SK-N-MC (cell line): ENCODE data around the gene SDR42E2.
"Not testable (repeated sequence)": the region's sequence is repeated elsewhere in the genome, so short reads cannot be mapped to it uniquely, and the experiment has no call there.

Experiments used
- DNase-seq: peaks from one replicate; pipeline ENCODE4 v3.0.0-alpha.2; 2011; ENCODE audit warnings: low read depth, low spot score
- H3K27ac ChIP-seq: fragments of 200-600 bp; sonication (generic); 2 replicates; pipeline ENCODE4 v1.5.1; 2016; ENCODE audit warnings: mixed run types
- H3K36me3 ChIP-seq: fragments of 200-600 bp; sonication (generic); 2 replicates; pipeline ENCODE4 v1.6.1; 2017; ENCODE audit warnings: antibody characterized with exemption, low read length, mixed read lengths; ENCODE audit not compliant: insufficient read depth
- H3K4me3 ChIP-seq: fragments of 200-600 bp; sonication (generic); 2 replicates; pipeline ENCODE4 v1.5.1; 2016
- H3K9ac ChIP-seq: fragments of 200-600 bp; sonication (generic); 2 replicates; pipeline ENCODE4 v1.8.0; 2017; ENCODE audit warnings: mixed run types, mixed read lengths; ENCODE audit not compliant: insufficient read length
- H3K9me3 ChIP-seq: fragments of 200-600 bp; sonication (generic); 2 replicates; pipeline ENCODE4 v1.6.1; 2017; ENCODE audit warnings: low read depth, mild to moderate bottlenecking, antibody characterized with exemption, low read length, moderate library complexity, mixed read lengths
- EZH2 ChIP-seq: fragments of 200-600 bp; sonication (generic); IDR thresholded peaks from one replicate; pipeline ENCODE4 v1.6.1; 2017; ENCODE audit warnings: antibody characterized with exemption
- FOXP2 ChIP-seq: optimal IDR thresholded peaks from 2 replicates; pipeline ENCODE3; 2011; ENCODE audit warnings: mild to moderate bottlenecking, moderate library complexity; ENCODE audit not compliant: insufficient read depth; ENCODE audit errors: extremely low read length, control extremely low read depth
- POLR2AphosphoS5 ChIP-seq: IDR thresholded peaks from 2 replicates; pipeline ENCODE4 v1.6.1; 2012; ENCODE audit warnings: mild to moderate bottlenecking, low read depth, low read length, borderline replicate concordance

Gene SDR42E2

DNA sequence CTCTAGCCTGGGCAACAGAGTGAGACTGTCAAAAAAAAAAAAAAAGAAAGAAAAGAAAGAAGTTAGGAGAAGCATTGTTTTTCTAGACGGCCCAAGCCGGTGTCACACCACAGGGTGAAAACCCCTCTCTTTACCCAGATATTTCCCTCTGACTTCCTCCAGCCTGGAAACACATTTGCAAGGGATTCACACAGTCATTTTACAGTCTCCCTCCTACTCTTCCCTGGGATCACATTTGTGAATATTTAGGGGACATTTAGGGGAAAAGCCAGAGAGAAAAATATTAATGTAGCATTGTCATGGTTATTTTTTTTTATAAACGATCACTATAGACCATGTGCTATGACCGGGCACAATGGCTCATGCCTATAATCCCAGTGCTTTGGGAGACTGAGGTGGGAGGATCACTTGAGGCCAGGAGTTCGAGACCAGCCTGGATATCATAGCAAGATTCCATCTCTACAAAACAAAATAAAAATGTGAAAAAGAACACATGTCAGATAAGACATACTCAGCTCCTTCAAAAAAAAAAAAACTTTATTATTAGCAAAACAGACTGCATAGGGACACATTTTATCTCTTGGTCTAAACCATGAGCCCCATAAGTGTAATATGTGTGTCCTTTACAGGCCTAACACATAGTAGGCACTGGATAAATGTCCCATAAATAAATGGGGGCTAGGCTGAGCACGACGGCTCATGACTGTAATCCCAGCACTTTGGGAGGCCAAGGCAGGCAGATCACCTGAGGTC is 10.9 kb upstream of the SDR42E2 start:
- H3K9ac ChIP-seq: no peak overlapping the region
- H3K27ac ChIP-seq: no peak overlapping the region
- TF ChIP-seq FOXP2 (no peak), POLR2AphosphoS5 (no peak), EZH2 (no peak)
- no peaks in the 10 kb centered on the region for H3K9me3 ChIP-seq
- H3K4me3 ChIP-seq: no peak overlapping the region
- no peaks in the 10 kb centered on the region for H3K36me3 ChIP-seq
- no peak for DNase-seq

DNA sequence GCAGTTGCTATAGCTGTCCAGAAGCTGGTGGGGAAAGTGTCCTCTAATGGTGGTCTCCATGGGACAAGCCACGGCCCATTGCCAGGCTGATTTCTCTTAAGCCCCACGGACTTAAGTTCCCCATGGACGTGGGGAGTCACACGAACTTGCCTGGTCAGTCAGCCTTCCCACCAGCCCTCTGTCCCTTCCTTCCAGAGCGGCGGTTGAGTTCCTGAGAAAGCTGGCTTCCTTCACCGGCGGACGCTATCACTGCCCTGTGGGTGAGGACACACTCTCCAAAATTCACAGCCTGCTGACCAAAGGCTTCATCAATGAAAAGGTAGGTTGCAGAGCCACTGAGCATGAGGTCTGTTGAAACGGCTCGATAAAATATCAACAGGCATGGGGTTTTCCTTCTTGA is 10.0 kb upstream of the SDR42E2 start:
- Histone ChIP-seq H3K9me3 (no peaks in the 10 kb centered on the region), H3K36me3 (no peaks in the 10 kb centered on the region), H3K27ac (no peak overlapping the region), H3K4me3 (no peak overlapping the region), H3K9ac (no peak overlapping the region)
- no peak for DNase-seq
- TF ChIP-seq EZH2: no peak
- TF ChIP-seq POLR2AphosphoS5: no peak
- no peak for TF ChIP-seq FOXP2

DNA sequence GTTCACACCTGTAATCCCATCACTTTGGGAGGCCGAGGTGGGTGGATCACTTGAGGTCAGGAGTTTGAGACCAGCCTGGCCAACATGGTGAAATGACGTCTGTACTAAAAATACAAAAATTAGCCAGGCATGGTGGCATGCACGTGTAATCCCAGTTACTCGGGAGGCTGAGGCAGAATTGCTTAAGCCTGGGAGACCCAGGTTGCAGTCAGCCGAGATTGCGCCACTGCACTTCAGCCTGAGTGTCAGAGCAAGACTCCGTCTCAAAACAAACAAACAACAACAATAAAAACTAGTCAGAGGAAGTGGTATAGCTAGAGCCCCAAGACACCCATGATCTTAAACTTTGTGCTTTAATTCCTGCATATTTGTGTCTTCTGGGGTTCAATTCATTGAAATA is 9.2 kb upstream of the SDR42E2 start:
- H3K9me3 ChIP-seq, H3K9ac ChIP-seq, H3K36me3 ChIP-seq, H3K27ac ChIP-seq, DNase-seq, H3K4me3 ChIP-seq: not testable (repeated sequence)

DNA sequence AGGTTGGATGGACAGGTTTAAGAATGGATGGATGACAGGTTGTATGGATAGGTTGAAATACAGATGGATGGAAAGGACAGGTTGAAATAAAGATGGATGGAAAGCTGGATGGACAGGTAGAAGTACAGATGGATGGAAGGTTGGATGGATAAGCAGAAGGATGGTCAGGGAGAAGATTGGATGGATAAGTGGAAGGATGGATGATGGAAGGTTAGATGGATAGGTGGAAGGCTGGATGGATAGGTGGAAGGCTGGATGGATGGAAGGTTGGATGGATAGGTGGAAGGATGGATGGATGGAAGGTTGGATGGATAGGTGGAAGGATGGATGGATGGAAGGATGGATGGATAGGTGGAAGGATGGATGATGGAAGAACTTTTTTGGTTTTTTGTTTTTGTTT is 905 bp upstream of the SDR42E2 start:
- H3K36me3 ChIP-seq: no peaks in the 10 kb centered on the region
- no peaks in the 10 kb centered on the region for H3K9me3 ChIP-seq
- H3K4me3 ChIP-seq: no peak overlapping the region
- TF ChIP-seq EZH2: no peak
- H3K27ac ChIP-seq: no peak overlapping the region
- DNase-seq: no peak
- no peak overlapping the region for H3K9ac ChIP-seq

DNA sequence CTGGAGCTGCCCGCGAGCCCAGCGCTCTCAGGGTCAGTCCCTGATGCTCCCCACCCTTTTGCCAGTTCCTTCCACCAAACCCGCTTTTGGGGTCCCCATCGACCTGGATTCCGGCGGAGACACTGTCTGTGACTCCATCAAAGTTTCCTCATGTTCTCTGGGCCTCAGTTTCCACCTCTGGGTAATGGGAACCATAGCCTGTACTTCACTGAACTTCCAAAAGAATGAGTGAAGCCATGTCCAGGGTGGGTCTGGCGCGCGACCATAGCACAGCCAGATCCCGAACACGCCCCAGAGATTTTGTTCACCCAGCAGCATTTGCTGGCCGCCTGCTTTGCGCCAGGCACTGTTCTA is 327 bp downstream of the SDR42E2 start:
- Histone ChIP-seq H3K9me3 (no peaks in the 10 kb centered on the region), H3K9ac (no peak overlapping the region), H3K27ac (no peak overlapping the region), H3K36me3 (no peaks in the 10 kb centered on the region), H3K4me3 (no peak overlapping the region)
- TF ChIP-seq EZH2 (no peak), POLR2AphosphoS5 (no peak), FOXP2 (no peak)
- no peak for DNase-seq

DNA sequence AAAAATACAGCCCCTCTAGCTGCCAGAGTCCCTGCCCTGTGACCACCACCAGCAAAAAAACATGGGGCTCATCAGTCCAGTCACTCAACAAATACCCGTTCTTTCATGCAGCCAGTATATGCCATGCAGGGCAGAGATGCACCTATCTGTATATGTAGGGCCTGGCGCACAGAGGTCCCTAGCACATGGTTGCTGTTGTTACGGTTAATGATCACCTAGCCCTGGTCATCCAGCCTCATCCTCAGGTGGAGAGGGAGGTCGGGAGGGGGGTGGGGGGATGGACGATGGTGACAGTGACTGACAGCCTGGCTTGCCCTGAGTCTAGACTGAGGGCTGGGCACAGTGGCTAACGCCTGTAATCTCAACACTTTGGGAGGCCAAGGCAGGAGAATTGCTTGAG is 1.5 kb downstream of the SDR42E2 start:
- H3K36me3 ChIP-seq: no peaks in the 10 kb centered on the region
- DNase-seq: no peak
- no peak overlapping the region for H3K9ac ChIP-seq
- H3K9me3 ChIP-seq: no peaks in the 10 kb centered on the region
- no peak overlapping the region for H3K27ac ChIP-seq
- no peak overlapping the region for H3K4me3 ChIP-seq
- TF ChIP-seq POLR2AphosphoS5: no peak
- no peak for TF ChIP-seq FOXP2
- no peak for TF ChIP-seq EZH2

DNA sequence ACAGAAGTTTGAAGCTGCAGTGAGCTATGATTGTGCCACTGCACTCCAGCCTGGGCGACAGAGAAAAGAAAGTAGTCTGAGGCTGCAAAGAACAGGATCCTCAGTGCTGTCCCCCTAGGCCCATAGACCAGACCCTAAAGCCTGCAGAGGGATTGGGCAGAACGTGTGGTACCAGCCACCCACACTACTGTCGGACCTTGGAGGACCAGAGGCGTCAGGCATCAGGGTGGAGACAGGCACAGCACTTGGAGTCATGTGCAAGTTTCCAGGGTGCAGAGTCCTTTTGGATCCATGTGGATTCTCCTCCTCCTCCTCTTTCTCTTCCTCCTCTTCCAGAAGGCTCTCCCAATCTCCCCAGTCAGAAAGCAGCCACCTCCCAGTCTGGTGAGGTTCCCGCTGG is 2.2 kb downstream of the SDR42E2 start:
- DNase-seq: no peak
- H3K27ac ChIP-seq: no peak overlapping the region
- H3K9me3 ChIP-seq: no peaks in the 10 kb centered on the region
- H3K4me3 ChIP-seq: no peak overlapping the region
- H3K9ac ChIP-seq: no peak overlapping the region
- H3K36me3 ChIP-seq: no peaks in the 10 kb centered on the region
- no peak for TF ChIP-seq FOXP2
- no peak for TF ChIP-seq EZH2
- TF ChIP-seq POLR2AphosphoS5: no peak

DNA sequence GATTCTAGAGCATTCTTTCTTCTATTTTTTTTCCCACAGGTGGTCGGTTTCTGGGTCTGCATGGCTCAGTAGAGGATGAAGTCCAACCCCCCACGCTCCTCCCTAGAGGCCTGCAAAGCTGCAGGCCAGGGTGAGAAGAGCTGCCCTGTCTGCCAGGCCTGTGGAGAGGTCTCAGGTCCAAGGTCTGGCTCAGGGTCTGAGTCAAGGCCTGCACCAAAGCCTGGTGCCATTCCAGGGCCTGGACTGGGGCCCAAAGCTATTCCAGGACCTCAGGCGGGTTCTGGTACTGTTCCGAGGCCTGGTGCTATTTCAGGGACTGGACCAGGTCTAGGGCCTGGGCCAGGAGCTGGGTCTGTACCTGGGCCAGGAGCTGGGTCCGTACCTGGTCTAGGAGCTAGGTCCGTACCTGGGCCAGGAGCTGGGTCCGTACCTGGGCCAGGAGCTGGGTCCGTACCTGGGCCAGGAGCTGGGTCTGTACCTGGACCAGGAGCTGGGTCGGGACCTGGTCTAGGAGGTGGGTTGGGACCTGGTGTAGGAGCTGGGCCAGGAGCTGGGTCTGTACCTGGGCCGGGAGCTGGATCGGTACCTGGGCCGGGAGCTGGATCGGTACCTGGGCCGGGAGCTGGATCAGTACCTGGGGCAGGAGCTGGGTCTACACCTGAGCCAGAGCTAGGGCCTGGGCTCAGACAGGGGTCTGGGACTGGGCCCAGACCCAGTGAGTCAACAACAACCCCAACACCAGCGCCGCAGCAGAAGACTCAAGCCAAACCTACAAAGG is 3.4 kb downstream of the SDR42E2 start:
- TF ChIP-seq EZH2 (no peak), POLR2AphosphoS5 (no peak), FOXP2 (no peak)
- DNase-seq: no peak
- Histone ChIP-seq H3K4me3 (no peak overlapping the region), H3K36me3 (no peaks in the 10 kb centered on the region), H3K9ac (no peak overlapping the region), H3K9me3 (no peaks in the 10 kb centered on the region), H3K27ac (no peak overlapping the region)

DNA sequence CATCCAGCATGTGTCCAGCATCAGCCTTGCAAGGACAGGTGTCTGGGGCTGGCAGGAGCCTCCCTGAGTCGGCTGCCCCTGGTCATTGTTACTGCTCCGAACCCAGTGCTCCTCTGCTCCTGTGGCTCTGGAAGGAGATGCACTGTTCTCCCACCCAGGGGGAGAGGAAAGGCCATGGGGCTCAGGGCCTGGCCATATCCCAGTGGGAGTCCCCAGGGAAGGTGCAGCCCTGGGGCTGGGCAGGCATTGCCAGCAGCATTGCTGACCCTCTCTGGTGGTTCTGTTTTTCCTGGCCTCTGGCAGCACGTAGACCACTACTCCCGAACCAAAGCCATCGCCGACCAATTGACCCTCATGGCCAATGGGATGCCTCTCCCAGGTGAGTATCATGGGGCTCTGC is 9.6 kb downstream of the SDR42E2 start:
- TF ChIP-seq POLR2AphosphoS5 (no peak), FOXP2 (no peak), EZH2 (no peak)
- no peak overlapping the region for H3K27ac ChIP-seq

DNA sequence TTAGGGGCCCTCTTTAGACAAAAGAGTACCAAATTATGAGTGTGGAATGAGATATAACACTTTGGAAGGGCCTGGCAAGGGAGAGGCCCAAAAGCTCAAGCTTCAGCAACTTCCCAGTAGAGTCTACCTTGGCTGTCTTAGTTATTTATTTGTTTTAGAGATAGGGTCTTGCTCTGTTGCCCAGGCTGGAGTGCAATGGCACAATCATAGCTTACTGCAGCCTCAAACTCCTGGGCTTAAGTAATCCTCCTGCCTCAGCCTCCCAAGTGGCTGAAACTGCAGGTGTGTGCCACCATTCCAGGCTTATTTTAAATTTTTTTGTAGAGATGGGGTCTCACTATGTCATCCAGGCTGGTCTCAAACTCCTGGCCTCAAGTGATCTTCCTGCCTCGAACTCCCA is 10.3 kb downstream of the SDR42E2 start:
- H3K9ac ChIP-seq, H3K27ac ChIP-seq, H3K9me3 ChIP-seq, DNase-seq, H3K36me3 ChIP-seq, H3K4me3 ChIP-seq: not testable (repeated sequence)

More for the DNA sequence above, 9.6 kb downstream of the SDR42E2 start:
- Histone ChIP-seq H3K4me3 (no peak overlapping the region), H3K36me3 (no peaks in the 10 kb centered on the region), H3K9me3 (no peaks in the 10 kb centered on the region), H3K9ac (no peak overlapping the region)
- DNase-seq: no peak
